ENCODE data around the gene BMERB1.
"Not testable (repeated sequence)": the region's sequence is repeated elsewhere in the genome, so short reads cannot be mapped to it uniquely, and the experiment has no call there.

BMERB1 gene

DNA sequence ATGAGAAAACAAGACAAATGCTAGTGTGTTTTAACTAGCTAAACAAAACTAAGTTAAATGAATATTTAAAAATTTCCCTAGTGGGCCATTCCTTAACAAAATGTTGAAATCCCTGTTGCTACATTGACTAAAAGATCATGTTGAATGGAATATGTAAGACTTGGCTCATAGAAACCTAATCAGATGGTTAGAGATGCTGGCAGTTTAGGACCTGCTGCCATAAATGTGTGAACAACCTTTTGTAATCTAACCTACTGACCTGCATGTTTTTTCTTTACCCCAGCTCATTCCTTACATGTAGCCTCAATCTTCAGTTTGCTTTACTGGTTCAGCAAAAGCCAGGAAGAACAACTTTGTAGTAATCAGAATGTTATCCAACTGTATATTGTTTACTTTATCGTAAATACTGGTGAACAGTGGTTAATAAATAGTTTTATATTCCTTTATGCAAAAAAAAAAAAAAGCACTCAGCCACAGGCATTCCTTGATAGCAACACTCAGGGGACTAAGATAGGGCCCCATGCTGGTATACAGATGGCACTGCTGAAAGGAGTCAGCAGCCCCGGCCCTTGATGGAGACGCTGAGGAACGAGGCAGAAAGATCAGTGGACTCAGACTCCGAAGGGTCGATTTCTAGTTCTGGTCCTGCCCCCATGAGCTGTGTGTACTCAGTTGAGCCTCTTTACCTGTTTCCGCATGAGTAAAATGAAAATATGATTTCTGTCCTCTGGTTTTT is 130.4 kb downstream of the BMERB1 start:
- DNase-seq (ENCODE audit: low spot score): no peak

- DNase-seq (ENCODE audit: low spot score): no peak
Observed at GRCh38 chr16:15566095-15566494, 131.7 kb downstream of the BMERB1 start.

DNA sequence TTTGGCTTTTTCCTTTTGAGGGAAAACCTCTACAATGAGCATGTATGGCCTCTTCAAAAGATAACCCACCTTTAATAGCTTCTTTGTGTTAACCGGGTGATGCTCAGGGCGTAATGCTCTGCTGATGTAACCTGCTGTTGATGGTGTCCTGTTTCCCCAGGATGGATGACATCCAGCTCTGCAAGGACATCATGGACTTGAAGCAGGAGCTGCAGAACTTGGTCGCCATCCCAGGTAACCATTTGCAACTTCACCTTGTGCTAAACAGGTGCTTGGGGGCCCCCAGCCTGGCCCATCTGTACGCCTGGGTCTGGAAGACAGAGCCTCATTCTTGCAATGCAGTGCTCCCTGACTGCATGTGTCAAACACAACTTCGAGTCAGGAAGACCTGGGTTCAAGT is 133.4 kb downstream of the BMERB1 start:
- DNase-seq (ENCODE audit: low spot score): no peak

DNA sequence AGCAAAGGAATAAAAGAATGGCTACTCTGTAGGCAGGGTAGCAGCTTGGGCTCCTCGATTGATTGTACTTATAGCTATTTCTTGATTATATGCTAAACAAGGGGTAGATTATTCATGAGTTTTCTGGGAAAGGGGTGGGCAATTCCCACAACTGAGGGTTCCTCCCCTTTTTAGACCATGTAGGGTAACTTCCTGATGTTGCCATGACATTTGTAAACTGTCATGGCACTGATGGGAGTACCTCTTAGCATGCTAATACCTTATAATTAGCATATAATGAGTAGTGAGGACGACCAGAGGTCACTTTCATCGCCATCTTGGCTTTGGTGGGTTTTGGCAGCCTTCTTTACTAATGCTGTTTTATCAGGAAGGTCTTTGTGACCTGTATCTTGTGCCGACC is 136.3 kb downstream of the BMERB1 start:
- not testable (repeated sequence) for DNase-seq (ENCODE audit: low spot score)

- DNase-seq (ENCODE audit: low spot score): no peak
Observed at GRCh38 chr16:15571557-15571956, 137.2 kb downstream of the BMERB1 start.

DNA sequence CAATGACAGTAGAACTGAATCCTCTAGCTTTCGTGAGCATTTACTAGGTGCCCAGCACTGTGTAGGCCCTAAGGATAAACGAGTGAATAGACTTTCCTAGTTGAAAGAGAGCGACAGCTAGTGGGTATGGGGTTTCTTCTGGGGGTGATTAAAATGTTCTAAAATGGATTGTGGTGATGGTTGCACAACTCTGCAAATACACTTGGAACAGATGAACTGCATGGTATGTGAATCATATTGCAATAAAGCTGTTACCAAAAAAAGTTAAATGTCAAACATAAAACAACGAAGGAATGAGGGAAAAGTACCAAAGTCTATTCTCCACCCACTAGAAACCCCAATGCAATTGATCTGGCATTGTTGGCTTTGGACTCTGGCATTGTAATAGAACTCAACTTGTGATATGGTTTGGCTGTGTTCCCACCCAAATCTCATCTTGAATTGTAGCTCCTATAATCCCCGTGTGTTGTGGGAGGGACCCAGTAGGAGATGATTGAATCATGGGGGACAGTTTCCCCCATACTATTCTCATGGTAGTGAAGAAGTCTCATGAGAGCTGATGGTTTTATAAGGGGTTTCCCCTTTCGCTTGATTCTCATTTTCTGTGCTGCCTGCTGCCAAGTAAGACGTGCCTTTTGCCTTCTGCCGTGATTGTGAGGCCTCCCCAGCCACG is 138.1 kb downstream of the BMERB1 start:
- DNase-seq (ENCODE audit: low spot score): peak; percentile 64

DNA sequence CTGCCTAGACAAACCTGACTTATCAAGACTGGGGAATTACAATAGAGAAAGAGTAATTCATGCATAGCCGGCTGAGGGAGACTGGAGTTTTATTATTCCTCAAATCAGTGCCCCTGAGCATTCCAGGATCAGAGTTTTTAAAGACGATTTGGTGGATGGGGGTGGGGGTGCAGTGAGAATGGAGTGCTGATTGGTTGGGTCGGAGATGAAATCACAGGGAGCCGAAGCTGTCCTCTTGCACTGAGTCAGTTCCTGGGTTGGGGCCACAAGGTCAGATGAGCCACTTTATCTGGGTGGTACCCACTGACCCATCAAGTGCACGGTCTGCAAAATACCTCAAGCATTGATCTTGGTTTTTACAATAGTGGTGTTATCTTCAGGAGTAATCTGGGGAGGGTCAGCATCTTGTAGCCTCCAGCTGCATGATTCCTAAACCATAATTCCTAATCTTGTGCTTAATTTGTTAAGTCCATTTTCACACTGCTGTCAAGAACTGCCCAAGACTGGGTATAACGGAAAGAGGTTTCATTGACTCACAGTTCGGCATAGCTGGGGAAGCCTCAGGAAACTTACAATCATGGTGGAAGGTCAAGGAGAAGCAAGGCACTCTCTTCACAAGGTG is 139.0 kb downstream of the BMERB1 start:
- no peak for DNase-seq (ENCODE audit: low spot score)

DNA sequence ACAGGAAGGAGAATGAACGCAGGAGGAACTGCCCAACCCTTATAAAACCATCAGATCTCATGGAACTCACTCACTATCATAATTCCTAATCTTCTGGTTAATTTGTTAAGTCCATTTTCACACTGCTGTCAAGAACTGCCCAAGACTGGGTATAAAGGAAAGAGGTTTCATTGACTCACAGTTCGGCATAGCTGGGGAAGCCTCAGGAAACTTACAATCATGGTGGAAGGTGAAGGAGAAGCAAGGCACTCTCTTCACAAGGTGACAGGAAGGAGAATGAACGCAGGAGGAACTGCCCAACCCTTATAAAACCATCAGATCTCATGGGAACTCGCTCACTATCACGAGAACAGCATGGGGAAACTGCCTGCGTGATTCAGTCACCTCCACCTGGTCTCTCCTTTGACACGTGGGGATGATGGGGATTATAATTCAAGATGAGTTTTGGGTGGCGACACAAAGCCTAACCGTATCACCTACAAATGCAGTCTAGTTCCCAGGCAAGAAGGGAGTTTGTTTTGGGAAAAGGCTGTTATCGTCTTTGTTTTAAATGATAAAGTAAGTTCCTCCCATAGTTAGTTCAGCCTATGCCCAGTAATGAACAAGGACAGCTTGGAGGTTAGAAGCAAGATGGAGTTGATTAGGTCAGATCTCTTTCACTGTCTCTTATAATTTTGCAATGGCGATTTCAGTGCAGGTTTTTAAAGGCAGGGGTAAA is 139.7 kb downstream of the BMERB1 start:
- DNase-seq (ENCODE audit: low spot score): not testable (repeated sequence)

- no peak for DNase-seq (ENCODE audit: low spot score)
Observed at GRCh38 chr16:15574614-15574948, 140.2 kb downstream of the BMERB1 start.

GRCh38 chr16:15575293-15576049 is 141.1 kb downstream of the BMERB1 start:
- DNase-seq (ENCODE audit: low spot score): no peak

DNA sequence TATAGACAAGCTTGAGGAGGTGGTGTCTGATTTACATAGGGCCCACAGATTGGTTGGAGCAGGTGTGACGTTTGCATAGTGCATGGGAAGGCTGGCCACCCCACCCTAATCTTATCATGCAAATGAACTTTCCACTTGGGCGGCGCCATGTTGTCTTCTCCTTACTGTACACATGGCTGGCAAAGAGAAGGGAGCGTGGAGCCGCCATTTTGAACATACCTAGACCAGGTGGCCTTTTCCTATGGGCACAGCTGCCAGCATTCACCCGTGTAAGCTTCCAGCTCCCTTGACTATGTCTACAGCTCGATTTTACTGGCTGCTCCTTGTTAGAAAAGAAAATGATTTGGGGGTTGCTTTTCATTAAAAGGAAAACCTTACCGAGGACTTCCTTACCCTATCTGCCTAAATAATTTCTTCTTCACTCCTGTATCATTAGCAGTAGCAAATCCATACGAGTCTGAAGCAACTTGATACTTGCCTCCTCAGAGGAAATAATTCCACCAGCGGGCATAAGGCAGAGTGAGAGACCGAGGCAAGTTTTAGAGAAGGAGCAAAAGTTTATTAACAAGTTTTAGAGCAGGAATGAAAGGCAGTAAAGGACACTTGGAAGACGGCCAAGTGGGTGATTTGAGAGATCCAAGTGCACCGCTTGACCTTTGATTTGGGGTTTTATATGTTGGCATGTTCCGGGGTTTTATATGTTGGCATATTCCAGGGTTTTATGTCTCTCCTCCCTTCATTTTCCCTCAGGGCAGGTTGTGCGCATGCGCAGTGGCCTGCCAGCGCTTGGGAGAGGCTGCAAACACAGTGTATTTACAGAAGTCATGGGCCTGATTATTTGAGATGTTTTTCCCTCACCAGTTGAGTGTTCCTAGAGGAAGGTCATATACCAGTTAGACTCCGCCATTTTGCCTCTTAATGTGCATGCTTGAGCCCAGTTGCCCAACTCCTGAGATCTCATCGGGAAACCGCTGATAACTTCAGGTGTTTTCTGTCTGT is 142.9 kb downstream of the BMERB1 start:
- DNase-seq (ENCODE audit: low spot score): no peak

DNA sequence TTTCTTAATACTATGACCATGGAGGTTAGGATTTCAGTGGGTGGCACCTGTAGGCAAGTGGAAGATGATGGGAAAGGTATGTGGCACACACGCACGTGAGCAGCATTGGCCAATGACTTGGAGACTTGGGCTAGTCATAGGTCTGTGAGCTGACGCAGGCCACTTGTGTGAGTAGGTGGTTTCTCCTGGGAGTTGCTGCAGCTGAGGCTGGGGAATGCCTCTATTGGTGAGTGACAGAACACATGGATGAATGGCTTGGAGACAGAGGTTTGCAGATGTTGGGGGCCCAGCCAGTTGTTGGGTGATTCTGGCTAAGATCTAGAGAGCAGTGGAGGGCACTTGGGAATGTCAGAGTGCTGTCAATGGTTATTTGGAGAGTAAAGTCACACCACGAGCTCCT is 144.4 kb downstream of the BMERB1 start:
- no peak for DNase-seq (ENCODE audit: low spot score)

DNA sequence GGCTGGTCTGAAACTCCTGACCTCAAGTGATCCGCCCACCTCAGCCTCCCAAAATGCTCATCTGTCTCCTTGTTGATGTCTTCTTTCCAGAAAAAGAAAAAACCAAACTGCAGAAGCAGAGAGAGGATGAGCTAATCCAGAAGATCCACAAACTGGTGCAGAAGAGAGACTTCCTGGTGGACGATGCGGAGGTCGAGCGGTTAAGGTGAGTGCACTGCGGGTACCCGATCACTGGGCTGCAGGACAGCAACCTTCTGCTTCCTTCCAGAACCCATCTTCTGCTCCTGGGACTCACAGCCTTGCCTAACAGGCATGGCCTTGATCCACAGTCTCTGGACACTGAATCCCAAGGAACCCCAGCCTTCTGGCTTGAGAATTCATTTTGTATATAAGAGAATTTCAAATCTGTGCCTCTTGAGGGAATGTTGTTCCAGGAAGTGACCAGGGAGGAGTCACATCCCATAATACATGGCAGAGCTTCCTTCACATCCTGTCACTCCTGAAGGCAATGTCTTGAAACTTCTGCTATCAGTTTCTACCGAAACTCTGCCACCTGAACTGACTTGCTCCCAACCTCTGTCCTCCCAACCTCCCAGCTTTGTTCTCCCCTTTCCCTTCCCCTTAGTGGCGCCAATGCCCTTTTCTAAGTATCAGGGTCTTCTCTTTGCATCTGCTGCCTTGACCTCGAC is 146.9 kb downstream of the BMERB1 start:
- DNase-seq (ENCODE audit: low spot score): no peak

GRCh38 chr16:15583526-15583925 is 149.1 kb downstream of the BMERB1 start:
- DNase-seq (ENCODE audit: low spot score): no peak

GRCh38 chr16:15585956-15586355 is 151.6 kb downstream of the BMERB1 start:
- no peak for DNase-seq (ENCODE audit: low spot score)

DNA sequence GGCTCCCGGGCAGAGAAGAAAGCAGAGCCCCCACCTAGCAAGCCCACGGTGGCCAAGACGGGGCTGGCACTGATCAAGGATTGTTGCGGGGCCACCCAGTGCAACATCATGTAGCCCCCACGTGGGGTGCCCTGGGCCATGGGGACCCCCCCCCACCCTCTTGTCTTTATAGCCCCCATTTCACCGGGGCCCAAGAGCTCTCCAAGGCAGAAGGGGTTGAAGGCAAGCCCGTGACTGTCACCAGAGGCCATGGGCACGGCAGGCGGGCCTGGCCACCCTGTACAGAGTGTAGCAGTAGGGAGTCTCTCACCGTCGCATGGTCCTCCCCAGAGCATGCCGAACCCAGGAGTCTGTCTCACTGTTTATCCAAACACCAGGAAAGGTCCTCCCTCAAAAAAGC is 152.3 kb downstream of the BMERB1 start:
- no peak for DNase-seq (ENCODE audit: low spot score)

GRCh38 chr16:15587152-15587825 is 152.9 kb downstream of the BMERB1 start:
- no peak for DNase-seq (ENCODE audit: low spot score)

- DNase-seq (ENCODE audit: low spot score): no peak
Observed at GRCh38 chr16:15592324-15592723, 157.9 kb downstream of the BMERB1 start.

DNA sequence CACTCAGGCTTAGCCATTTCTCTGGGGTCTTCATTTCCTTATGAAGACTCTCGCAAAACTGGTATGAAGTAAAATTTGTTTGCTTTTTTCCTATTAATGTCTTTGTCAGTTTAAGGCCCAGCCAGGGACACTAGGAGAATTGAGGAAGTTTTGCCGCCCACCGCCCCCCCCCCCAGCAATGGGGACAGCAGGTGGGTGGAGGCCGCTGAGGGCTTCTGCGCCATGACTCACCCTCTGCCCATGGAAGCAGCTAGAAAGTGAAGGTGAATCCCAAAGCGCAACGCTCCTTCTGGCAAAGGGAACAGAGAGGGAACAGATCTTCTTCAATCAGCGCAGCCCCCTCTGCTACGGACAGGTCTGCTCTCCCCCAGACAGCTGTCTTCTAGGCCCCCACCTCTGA is 158.8 kb downstream of the BMERB1 start:
- no peak for DNase-seq (ENCODE audit: low spot score)

All from AG20443 (cell line).